Gastroesophageal sphincter (tissue), 4 donors: Measurements from ENCODE around the gene VDR. TPM values are rescaled to one million over a fixed set of nuclear protein-coding genes. Genes with fewer than 3 reads are reported as not detected.

Experiments used
- ATAC-seq: fragments of 150-250 bp; one replicate; pipeline ENCODE4 v1.9.1; 2016; ENCODE audit warnings: mild to moderate bottlenecking, moderate library complexity
- H3K27ac ChIP-seq, 4 donors: fragments of 200-600 bp; sonication (generic) in 3 of 4; 1 replicate in 3 of 4; 2 replicates in 1 of 4; pipeline ENCODE4 v1.5.1; 2016 to 2019
- H3K27me3 ChIP-seq: fragments of 200-600 bp; sonication (generic); one replicate; pipeline ENCODE4 v1.5.1; 2019
- H3K36me3 ChIP-seq, 2 donors: fragments of 200-600 bp; sonication (generic); one replicate each; pipeline ENCODE4 v1.5.1; 2019; ENCODE audit warnings: control low read depth in 1 of 2
- H3K4me1 ChIP-seq, 3 donors: fragments of 200-600 bp; sonication (generic); 1 replicate in 2 of 3; 2 replicates in 1 of 3; pipeline ENCODE4 v1.5.1; 2016 to 2019; ENCODE audit warnings: control low read depth in 2 of 3
- H3K4me3 ChIP-seq, 2 donors: fragments of 200-600 bp; sonication (generic); one replicate each; pipeline ENCODE4 v1.5.1; 2019; ENCODE audit warnings: mild to moderate bottlenecking in 1 of 2, moderate library complexity in 1 of 2
- H3K9me3 ChIP-seq, 3 donors: fragments of 200-600 bp; sonication (generic); one replicate each; pipeline ENCODE4 v1.5.1; 2017 to 2019; ENCODE audit warnings: control low read depth in 2 of 3
- CTCF ChIP-seq, 4 experiments: fragments of 200-600 bp in 2 of 4; fragments of 450-650 bp in 2 of 4; sonication (generic) in 1 of 4; IDR thresholded peaks; one replicate each; pipeline ENCODE4 v1.5.1; 2017 to 2019; ENCODE audit warnings: antibody characterized with exemption in 4 of 4, mild to moderate bottlenecking in 2 of 4, moderate library complexity in 2 of 4
- EP300 ChIP-seq: sonication (generic); formaldehyde crosslinking; IDR thresholded peaks from one replicate; pipeline ENCODE4 v1.6.1; 2017; ENCODE audit warnings: antibody characterized with exemption, mild to moderate bottlenecking
- POLR2A ChIP-seq, 2 donors: fragments of 450-650 bp; IDR thresholded peaks; one replicate each; pipeline ENCODE4 v1.6.1; 2017; ENCODE audit warnings: antibody characterized with exemption in 2 of 2, mild to moderate bottlenecking in 2 of 2, moderate library complexity in 1 of 2
- POLR2AphosphoS5 ChIP-seq: sonication (generic); formaldehyde crosslinking; IDR thresholded peaks from one replicate; pipeline ENCODE4 v1.6.1; 2017; ENCODE audit warnings: antibody characterized with exemption
- WGBS, 2 donors: methylation state at CpG; one replicate each; pipeline ENCODE4 v1.1.5; 2018; ENCODE audit warnings: low coverage in 1 of 2; 5-methylcytosine and 5-hydroxymethylcytosine counted together
- total RNA-seq, 4 donors: library from RNA; depleted of rRNA; stranded (reverse); fragments of >200 nt; gene quantifications; one replicate each; pipeline ENCODE4 v1.1.0, GENCODE V29; 2016

Gene VDR
- total RNA-seq, 4 donors from 2014 or later: 1.2 to 5.5 (median 1.6) TPM

- no peak for TF ChIP-seq CTCF (IDR thresholded peaks at IDR 0.05)
- TF ChIP-seq EP300: no peak
- no peak for TF ChIP-seq POLR2AphosphoS5
- no peak for TF ChIP-seq POLR2A (IDR thresholded peaks at IDR 0.05)
- Histone ChIP-seq H3K27ac (no peak overlapping the region), H3K36me3 (no peaks in the 10 kb centered on the region)
These were observed 20.3 kb downstream of the VDR start for GRCh38 chr12:47884501-47884900.

GRCh38 chr12:47883663-47884195 is 21.1 kb downstream of the VDR start:
- TF ChIP-seq POLR2AphosphoS5: no peak
- TF ChIP-seq CTCF (IDR thresholded peaks at IDR 0.05): no peak
- no peak for TF ChIP-seq EP300
- H3K9me3 ChIP-seq: no peaks in the 10 kb centered on the region
- no peaks in the 10 kb centered on the region for H3K4me1 ChIP-seq
- 100% methylated on average over 1 of the region's 5 CpGs; no CpG with 5 or more reads in 1 of the 2 donors for WGBS, 2 donors
- no peaks in the 10 kb centered on the region for H3K27me3 ChIP-seq
- no peak overlapping the region for H3K27ac ChIP-seq
- H3K4me3 ChIP-seq: no peak overlapping the region
- no peaks in the 10 kb centered on the region for H3K36me3 ChIP-seq
- ATAC-seq: no peak

More at GRCh38 chr12:47884501-47884900, 20.3 kb downstream of the VDR start:
- 50 to 100% methylated on average over 1 to 2 of the region's 3 CpGs for WGBS, 2 donors
- no peak overlapping the region for H3K4me3 ChIP-seq
- H3K9me3 ChIP-seq: no peaks in the 10 kb centered on the region
- no peaks in the 10 kb centered on the region for H3K27me3 ChIP-seq
- no peak for ATAC-seq
- H3K4me1 ChIP-seq: no peaks in the 10 kb centered on the region

DNA sequence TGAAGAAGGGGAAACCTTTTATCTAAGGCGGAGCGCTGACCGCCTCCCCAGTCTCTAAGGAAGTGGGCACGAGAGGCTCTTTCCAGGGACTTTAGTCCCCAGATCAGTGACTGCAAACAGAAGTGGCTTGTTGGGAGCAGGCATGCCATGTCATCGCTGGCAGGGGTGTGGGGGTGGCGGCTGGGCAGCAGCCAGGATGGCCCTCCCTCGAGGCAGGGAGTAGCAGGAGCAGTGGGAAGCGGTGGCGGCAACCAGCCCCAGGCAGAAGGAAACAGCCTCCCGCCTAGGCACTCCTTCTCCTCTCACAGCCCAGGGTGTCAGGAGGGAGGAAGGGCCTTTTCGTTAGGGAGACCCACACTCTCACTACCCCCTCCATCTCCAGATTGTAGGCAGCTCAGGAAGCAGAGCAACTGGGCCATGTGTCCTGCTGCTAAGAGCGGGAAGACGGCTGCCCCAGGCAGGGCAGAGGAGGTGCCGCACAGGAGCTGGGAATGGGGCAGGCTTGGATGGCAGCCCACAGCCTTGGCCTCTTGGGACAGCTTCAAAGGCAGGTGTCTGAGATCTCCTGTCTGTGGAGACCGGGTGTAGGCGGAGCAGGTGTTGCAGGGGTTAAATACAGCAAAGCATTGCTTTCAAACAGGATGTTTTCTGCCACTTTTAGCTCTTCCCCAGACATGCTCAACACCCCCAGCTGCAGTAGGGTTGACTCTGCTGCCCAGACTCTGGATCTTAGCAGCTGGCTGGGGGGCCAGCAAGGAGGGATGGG is 21.8 kb downstream of the VDR start:
- TF ChIP-seq POLR2A (IDR thresholded peaks at IDR 0.05): no peak
- no peak for TF ChIP-seq POLR2AphosphoS5
- TF ChIP-seq EP300: no peak
- no peak for TF ChIP-seq CTCF (IDR thresholded peaks at IDR 0.05)
- Histone ChIP-seq H3K4me1 (no peaks in the 10 kb centered on the region), H3K4me3 (no peak overlapping the region), H3K9me3 (no peaks in the 10 kb centered on the region), H3K27ac (no peak overlapping the region), H3K27me3 (no peaks in the 10 kb centered on the region), H3K36me3 (no peaks in the 10 kb centered on the region)
- ATAC-seq: no peak
- WGBS, 2 donors: 55 to 69% methylated on average over 2 to 4 of the region's 16 CpGs

DNA sequence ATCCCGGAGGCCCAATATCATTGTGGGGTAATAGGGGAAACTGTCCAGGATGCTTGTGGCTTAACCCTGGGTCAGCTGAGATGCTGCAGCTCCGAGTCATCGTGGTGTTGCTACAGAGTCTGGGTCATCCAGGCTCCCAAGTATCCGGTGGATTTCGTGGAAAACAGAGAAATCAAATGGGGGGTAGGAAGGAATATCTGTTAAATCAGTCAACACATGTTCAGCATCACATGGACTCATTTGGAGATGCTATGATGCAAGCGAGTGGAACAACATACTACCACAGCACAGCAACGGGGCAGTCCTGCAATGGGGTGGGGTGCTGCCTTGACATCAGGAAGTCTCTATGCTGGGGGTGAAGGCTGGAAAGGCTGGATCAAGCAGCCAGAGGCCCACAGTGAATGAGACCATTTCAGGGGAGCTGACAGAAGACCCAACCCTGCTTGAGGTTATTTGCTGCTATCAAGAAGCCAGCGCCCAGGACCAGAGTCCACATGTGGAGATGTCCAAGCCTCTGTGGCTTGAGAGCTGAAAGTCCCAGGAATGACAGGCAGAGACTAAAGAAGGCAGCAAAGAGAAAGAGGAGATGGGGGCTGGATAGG is 22.9 kb downstream of the VDR start:
- WGBS, 2 donors: 61 to 90% methylated on average over 2 to 8 of the region's 8 CpGs
- Histone ChIP-seq H3K4me1 (no peaks in the 10 kb centered on the region), H3K36me3 (no peaks in the 10 kb centered on the region), H3K27me3 (no peaks in the 10 kb centered on the region), H3K27ac (no peak overlapping the region), H3K9me3 (no peaks in the 10 kb centered on the region), H3K4me3 (no peak overlapping the region)
- no peak for TF ChIP-seq EP300
- no peak for TF ChIP-seq POLR2A (IDR thresholded peaks at IDR 0.05)
- TF ChIP-seq POLR2AphosphoS5: no peak
- no peak for TF ChIP-seq CTCF (IDR thresholded peaks at IDR 0.05)
- ATAC-seq: peak; percentile 76
